Testis (tissue), 2 donors: ENCODE data around the gene MN1.

ENCODE experiments used
- POLR2A ChIP-seq: fragments of 450-650 bp; IDR thresholded peaks from one replicate; pipeline ENCODE4 v1.6.1; 2017; ENCODE audit warnings: antibody characterized with exemption, mild to moderate bottlenecking, moderate library complexity
- TF ChIP-seq, protein P1 (sequence below), 3 experiments: fragments of 450-650 bp in 2 of 3; fragments of 200-600 bp in 1 of 3; sonication (generic) in 1 of 3; IDR thresholded peaks; one replicate each; pipeline ENCODE4 v1.5.1; 2016 to 2019; ENCODE audit warnings: antibody characterized with exemption in 3 of 3, mild to moderate bottlenecking in 2 of 3, moderate library complexity in 1 of 3

DNA sequence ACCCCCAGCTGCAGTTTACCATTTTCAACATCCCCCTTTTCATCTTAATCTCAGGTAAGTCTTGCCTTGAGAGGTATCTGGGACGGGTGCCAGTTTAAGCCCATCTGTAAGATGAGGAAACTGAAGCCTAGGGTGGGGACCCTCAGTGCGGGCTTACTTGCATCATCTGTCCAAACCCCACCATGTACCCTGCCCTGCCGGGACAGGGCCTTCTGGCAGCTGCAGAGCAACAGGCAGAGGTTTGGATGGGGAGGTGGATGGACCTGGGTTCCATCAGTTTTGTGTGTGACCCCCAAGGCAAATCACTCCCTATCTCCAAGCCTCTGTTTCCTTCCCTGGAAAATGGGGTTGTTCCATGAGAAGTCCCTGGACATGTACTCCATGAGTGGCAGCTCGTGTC lies 67.5 kb downstream of the MN1 start:
- TF ChIP-seq POLR2A = no peak
- TF ChIP-seq, protein P1, sequence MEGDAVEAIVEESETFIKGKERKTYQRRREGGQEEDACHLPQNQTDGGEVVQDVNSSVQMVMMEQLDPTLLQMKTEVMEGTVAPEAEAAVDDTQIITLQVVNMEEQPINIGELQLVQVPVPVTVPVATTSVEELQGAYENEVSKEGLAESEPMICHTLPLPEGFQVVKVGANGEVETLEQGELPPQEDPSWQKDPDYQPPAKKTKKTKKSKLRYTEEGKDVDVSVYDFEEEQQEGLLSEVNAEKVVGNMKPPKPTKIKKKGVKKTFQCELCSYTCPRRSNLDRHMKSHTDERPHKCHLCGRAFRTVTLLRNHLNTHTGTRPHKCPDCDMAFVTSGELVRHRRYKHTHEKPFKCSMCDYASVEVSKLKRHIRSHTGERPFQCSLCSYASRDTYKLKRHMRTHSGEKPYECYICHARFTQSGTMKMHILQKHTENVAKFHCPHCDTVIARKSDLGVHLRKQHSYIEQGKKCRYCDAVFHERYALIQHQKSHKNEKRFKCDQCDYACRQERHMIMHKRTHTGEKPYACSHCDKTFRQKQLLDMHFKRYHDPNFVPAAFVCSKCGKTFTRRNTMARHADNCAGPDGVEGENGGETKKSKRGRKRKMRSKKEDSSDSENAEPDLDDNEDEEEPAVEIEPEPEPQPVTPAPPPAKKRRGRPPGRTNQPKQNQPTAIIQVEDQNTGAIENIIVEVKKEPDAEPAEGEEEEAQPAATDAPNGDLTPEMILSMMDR (IDR thresholded peaks at IDR 0.05) = no peak
